NCI-H1048 (cell line): ENCODE measurements around the gene TRMT112.

Experiments
- DNase-seq: peaks from one replicate; lab custom pipeline; 2025; lab: John Stamatoyannopoulos, UW

The TRMT112 gene

GRCh38 chr11:64317325-64317960 lies at the start of gene TRMT112:
Gene TRMT112, minus strand, starts transcription at chr11:64317559. Its CDS starts 33 bp downstream, at chr11:64317526.
- DNase-seq, result peak; percentile 97

- no peak for DNase-seq
Measured at GRCh38 chr11:64366751-64367150, 49.4 kb upstream of the TRMT112 start.

- DNase-seq, result no peak
Measured at GRCh38 chr11:64364911-64365310, 47.6 kb upstream of the TRMT112 start.

- no peak for DNase-seq
Measured at GRCh38 chr11:64364435-64364834, 47.1 kb upstream of the TRMT112 start.

- DNase-seq, result no peak
Measured at GRCh38 chr11:64362339-64362738, 45.0 kb upstream of the TRMT112 start.

- DNase-seq, result no peak
Measured at GRCh38 chr11:64361659-64362058, 44.3 kb upstream of the TRMT112 start.

- no peak for DNase-seq
Measured at GRCh38 chr11:64360448-64360921, 43.1 kb upstream of the TRMT112 start.

- DNase-seq, result no peak
Measured at GRCh38 chr11:64359712-64360445, 42.5 kb upstream of the TRMT112 start.

- DNase-seq, result no peak
Measured at GRCh38 chr11:64358907-64359711, 41.8 kb upstream of the TRMT112 start, which contains the start of gene RPS6KA4. Gene RPS6KA4, plus strand, starts transcription at chr11:64359162. Its CDS starts 74 bp downstream, at chr11:64359236.

- DNase-seq, result no peak
Measured at GRCh38 chr11:64358536-64358906, 41.2 kb upstream of the TRMT112 start.

GRCh38 chr11:64357904-64358535 lies 40.7 kb upstream of the TRMT112 start:
- no peak for DNase-seq

- DNase-seq, result no peak
Measured at GRCh38 chr11:64357446-64357845, 40.1 kb upstream of the TRMT112 start.

GRCh38 chr11:64356498-64357411 lies 39.4 kb upstream of the TRMT112 start:
- DNase-seq, result no peak

GRCh38 chr11:64355078-64355940 lies 38.0 kb upstream of the TRMT112 start:
- no peak for DNase-seq

- DNase-seq, result no peak
Measured at GRCh38 chr11:64353715-64354506, 36.6 kb upstream of the TRMT112 start.

GRCh38 chr11:64352995-64353714 lies 35.8 kb upstream of the TRMT112 start:
- DNase-seq, result no peak

- DNase-seq, result no peak
Measured at GRCh38 chr11:64352099-64352994, 35.0 kb upstream of the TRMT112 start.
